ENCODE data around the gene PPP3R2.

Gene PPP3R2

GRCh38 chr9:101594796-101595195 lies at the start of gene PPP3R2:
PPP3R2 (minus strand) TSS chr9:101594969; CDS start chr9:101594921, 48 bp downstream.
- Histone ChIP-seq H3K9ac (ENCODE audit: low read depth, low read length) (no peak within 1 kb of the TSS), H3K36me3 (ENCODE audit: control insufficient read depth, insufficient read depth, low read length) (no peaks in the 10 kb centered on the region), H3K4me3 (ENCODE audit: low read depth, low read length) (no peak within 1 kb of the TSS), H3K4me1 (ENCODE audit: control insufficient read depth, insufficient read depth, low read length) (no peaks in the 10 kb centered on the region), H3K27me3 (ENCODE audit: control insufficient read depth, insufficient read depth, low read length) (no peaks in the 10 kb centered on the region), H3K9me3 (ENCODE audit: control insufficient read depth, insufficient read depth, low read length) (no peaks in the 10 kb centered on the region)

- Histone ChIP-seq H3K9me3 (ENCODE audit: control insufficient read depth, insufficient read depth, low read length) (no peaks in the 10 kb centered on the region), H3K4me3 (ENCODE audit: low read depth, low read length) (no peak overlapping the region), H3K36me3 (ENCODE audit: control insufficient read depth, insufficient read depth, low read length) (no peaks in the 10 kb centered on the region), H3K27me3 (ENCODE audit: control insufficient read depth, insufficient read depth, low read length) (no peaks in the 10 kb centered on the region), H3K9ac (ENCODE audit: low read depth, low read length) (no peak overlapping the region), H3K4me1 (ENCODE audit: control insufficient read depth, insufficient read depth, low read length) (no peaks in the 10 kb centered on the region)
These were observed 45.3 kb upstream of the PPP3R2 start for GRCh38 chr9:101639785-101640665.

DNA sequence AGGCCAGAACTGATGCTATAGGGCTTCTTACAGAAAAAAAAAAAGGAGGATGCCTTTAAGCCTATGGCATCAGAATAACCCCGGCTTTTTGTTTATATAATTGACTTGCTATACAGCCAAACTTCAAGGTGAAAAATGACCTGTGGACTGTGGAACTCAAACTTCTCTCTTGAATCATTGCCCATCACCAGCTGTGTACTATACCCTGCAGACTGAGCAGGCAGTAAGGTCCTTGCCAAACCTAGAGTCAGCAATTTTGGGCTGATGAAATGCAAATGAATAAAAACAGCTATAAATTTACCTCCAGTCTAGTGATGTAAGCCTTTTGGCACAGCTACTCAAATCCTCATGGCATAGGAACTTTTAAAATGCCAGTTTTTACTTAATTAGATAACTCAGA lies 44.5 kb upstream of the PPP3R2 start:
- Histone ChIP-seq H3K9me3 (ENCODE audit: control insufficient read depth, insufficient read depth, low read length) (no peaks in the 10 kb centered on the region), H3K4me1 (ENCODE audit: control insufficient read depth, insufficient read depth, low read length) (no peaks in the 10 kb centered on the region), H3K9ac (ENCODE audit: low read depth, low read length) (no peak overlapping the region), H3K4me3 (ENCODE audit: low read depth, low read length) (no peak overlapping the region), H3K36me3 (ENCODE audit: control insufficient read depth, insufficient read depth, low read length) (no peaks in the 10 kb centered on the region), H3K27me3 (ENCODE audit: control insufficient read depth, insufficient read depth, low read length) (no peaks in the 10 kb centered on the region)

DNA sequence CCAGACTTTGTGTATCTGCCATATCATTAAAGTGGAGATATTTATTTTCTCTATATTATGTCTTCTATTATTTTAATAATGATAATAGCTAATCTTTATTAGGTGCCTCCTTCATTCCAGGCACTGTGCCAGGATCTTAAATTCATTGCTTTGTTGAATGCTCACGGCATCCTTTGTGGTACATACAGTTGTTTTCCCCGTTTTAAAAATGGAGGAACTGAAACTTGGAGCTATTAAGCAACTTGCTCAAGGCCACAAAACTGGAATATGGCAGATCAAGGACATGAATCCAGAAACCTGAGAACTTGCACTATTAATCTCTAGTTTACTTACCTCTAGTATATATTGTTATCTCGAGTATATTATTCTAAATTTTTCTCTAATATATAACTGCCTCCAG lies 41.5 kb upstream of the PPP3R2 start:
- Histone ChIP-seq H3K4me1 (ENCODE audit: control insufficient read depth, insufficient read depth, low read length) (no peaks in the 10 kb centered on the region), H3K27me3 (ENCODE audit: control insufficient read depth, insufficient read depth, low read length) (no peaks in the 10 kb centered on the region), H3K36me3 (ENCODE audit: control insufficient read depth, insufficient read depth, low read length) (no peaks in the 10 kb centered on the region), H3K4me3 (ENCODE audit: low read depth, low read length) (no peak overlapping the region), H3K9me3 (ENCODE audit: control insufficient read depth, insufficient read depth, low read length) (no peaks in the 10 kb centered on the region), H3K9ac (ENCODE audit: low read depth, low read length) (no peak overlapping the region)

GRCh38 chr9:101635473-101635872 lies 40.7 kb upstream of the PPP3R2 start:
- H3K9ac ChIP-seq (ENCODE audit: low read depth, low read length), result no peak overlapping the region
- H3K9me3 ChIP-seq (ENCODE audit: control insufficient read depth, insufficient read depth, low read length), result no peaks in the 10 kb centered on the region
- H3K4me3 ChIP-seq (ENCODE audit: low read depth, low read length), result no peak overlapping the region
- H3K36me3 ChIP-seq (ENCODE audit: control insufficient read depth, insufficient read depth, low read length), result no peaks in the 10 kb centered on the region
- no peaks in the 10 kb centered on the region for H3K4me1 ChIP-seq (ENCODE audit: control insufficient read depth, insufficient read depth, low read length)
- no peaks in the 10 kb centered on the region for H3K27me3 ChIP-seq (ENCODE audit: control insufficient read depth, insufficient read depth, low read length)

DNA sequence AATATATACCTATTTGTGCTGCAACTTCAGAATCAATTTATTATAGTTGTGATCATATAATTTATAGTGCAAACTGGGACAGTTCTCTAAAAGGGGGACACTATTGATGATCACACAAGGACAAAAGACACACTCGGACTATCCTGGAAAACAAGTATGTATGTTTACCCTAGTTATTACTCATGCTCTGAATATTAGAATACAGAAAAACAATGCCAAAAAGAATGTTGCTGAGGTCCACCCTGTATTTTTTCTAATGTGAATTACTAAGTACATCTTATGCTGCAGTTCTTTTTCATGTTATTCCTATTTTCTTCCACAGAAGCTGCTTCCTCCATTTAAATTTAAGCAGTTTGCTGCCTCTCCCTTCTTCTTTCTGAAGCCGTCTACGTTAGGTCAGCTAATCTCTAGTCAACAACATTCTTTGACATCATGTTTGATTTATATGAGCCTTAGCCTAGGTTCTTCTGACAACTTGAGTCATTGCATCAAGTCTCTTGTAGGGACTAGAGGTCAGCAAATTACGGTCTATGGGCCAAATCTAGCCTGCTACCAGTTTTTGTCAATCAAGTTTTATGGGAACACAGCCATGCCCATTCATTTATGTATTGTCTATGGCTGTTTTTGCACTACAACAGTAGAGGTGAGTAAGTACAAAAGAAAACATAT lies 40.1 kb upstream of the PPP3R2 start:
- Histone ChIP-seq H3K9ac (ENCODE audit: low read depth, low read length) (no peak overlapping the region), H3K9me3 (ENCODE audit: control insufficient read depth, insufficient read depth, low read length) (no peaks in the 10 kb centered on the region), H3K4me3 (ENCODE audit: low read depth, low read length) (no peak overlapping the region), H3K4me1 (ENCODE audit: control insufficient read depth, insufficient read depth, low read length) (no peaks in the 10 kb centered on the region), H3K36me3 (ENCODE audit: control insufficient read depth, insufficient read depth, low read length) (no peaks in the 10 kb centered on the region), H3K27me3 (ENCODE audit: control insufficient read depth, insufficient read depth, low read length) (no peaks in the 10 kb centered on the region)

GRCh38 chr9:101632611-101633010 lies 37.8 kb upstream of the PPP3R2 start:
- Histone ChIP-seq H3K4me3 (ENCODE audit: low read depth, low read length) (no peak overlapping the region), H3K9ac (ENCODE audit: low read depth, low read length) (no peak overlapping the region), H3K36me3 (ENCODE audit: control insufficient read depth, insufficient read depth, low read length) (no peaks in the 10 kb centered on the region), H3K9me3 (ENCODE audit: control insufficient read depth, insufficient read depth, low read length) (no peaks in the 10 kb centered on the region), H3K27me3 (ENCODE audit: control insufficient read depth, insufficient read depth, low read length) (no peaks in the 10 kb centered on the region), H3K4me1 (ENCODE audit: control insufficient read depth, insufficient read depth, low read length) (no peaks in the 10 kb centered on the region)

- Histone ChIP-seq H3K9me3 (ENCODE audit: control insufficient read depth, insufficient read depth, low read length) (no peaks in the 10 kb centered on the region), H3K27me3 (ENCODE audit: control insufficient read depth, insufficient read depth, low read length) (no peaks in the 10 kb centered on the region), H3K9ac (ENCODE audit: low read depth, low read length) (no peak overlapping the region), H3K4me1 (ENCODE audit: control insufficient read depth, insufficient read depth, low read length) (no peaks in the 10 kb centered on the region), H3K36me3 (ENCODE audit: control insufficient read depth, insufficient read depth, low read length) (no peaks in the 10 kb centered on the region), H3K4me3 (ENCODE audit: low read depth, low read length) (no peak overlapping the region)
These were observed 37.1 kb upstream of the PPP3R2 start for GRCh38 chr9:101631892-101632291.

DNA sequence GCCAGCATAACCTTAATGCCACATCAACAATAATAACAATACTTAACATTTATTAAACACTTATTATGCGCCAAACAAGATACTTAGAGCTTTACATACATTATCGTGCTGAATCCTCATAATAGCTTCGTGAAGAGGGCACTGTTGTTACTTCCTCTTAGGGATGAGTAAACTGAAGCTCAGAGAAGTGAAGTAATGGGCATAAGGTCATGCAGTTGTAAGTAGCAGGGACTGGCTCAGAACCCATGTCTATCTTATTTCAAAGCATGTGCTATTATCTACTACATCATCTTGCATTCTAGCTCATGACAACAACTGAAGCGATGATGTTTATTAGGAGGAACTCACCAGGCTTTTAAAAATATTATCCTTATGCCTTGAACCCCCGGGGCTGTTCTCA lies 34.9 kb upstream of the PPP3R2 start:
- Histone ChIP-seq H3K4me3 (ENCODE audit: low read depth, low read length) (no peak overlapping the region), H3K4me1 (ENCODE audit: control insufficient read depth, insufficient read depth, low read length) (no peaks in the 10 kb centered on the region), H3K9ac (ENCODE audit: low read depth, low read length) (no peak overlapping the region), H3K27me3 (ENCODE audit: control insufficient read depth, insufficient read depth, low read length) (no peaks in the 10 kb centered on the region), H3K9me3 (ENCODE audit: control insufficient read depth, insufficient read depth, low read length) (no peaks in the 10 kb centered on the region), H3K36me3 (ENCODE audit: control insufficient read depth, insufficient read depth, low read length) (no peaks in the 10 kb centered on the region)

DNA sequence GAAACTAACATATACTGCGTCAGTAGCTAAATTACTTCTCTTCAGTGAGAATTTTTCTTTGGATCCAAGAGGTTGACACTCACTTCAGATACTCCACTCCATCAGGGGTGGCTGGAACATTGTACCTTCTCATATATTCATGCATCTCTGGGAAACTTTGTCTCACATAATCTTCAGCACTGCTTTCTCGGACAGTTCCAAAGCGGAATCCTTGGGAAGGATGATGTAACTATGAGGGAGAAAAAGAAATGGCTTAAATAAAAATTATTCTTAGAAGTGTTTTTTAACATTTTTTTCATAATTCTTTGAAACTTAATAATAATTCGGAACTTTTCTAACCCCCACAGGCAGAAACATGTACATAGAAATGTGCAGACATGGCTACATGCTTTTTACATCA lies 33.4 kb upstream of the PPP3R2 start:
- no peak overlapping the region for H3K9ac ChIP-seq (ENCODE audit: low read depth, low read length)
- H3K9me3 ChIP-seq (ENCODE audit: control insufficient read depth, insufficient read depth, low read length), result no peaks in the 10 kb centered on the region
- H3K36me3 ChIP-seq (ENCODE audit: control insufficient read depth, insufficient read depth, low read length), result no peaks in the 10 kb centered on the region
- no peak overlapping the region for H3K4me3 ChIP-seq (ENCODE audit: low read depth, low read length)
- H3K27me3 ChIP-seq (ENCODE audit: control insufficient read depth, insufficient read depth, low read length), result no peaks in the 10 kb centered on the region
- no peaks in the 10 kb centered on the region for H3K4me1 ChIP-seq (ENCODE audit: control insufficient read depth, insufficient read depth, low read length)

GRCh38 chr9:101626295-101626694 lies 31.5 kb upstream of the PPP3R2 start:
- Histone ChIP-seq H3K9ac (ENCODE audit: low read depth, low read length) (no peak overlapping the region), H3K27me3 (ENCODE audit: control insufficient read depth, insufficient read depth, low read length) (no peaks in the 10 kb centered on the region), H3K4me3 (ENCODE audit: low read depth, low read length) (no peak overlapping the region), H3K36me3 (ENCODE audit: control insufficient read depth, insufficient read depth, low read length) (no peaks in the 10 kb centered on the region), H3K9me3 (ENCODE audit: control insufficient read depth, insufficient read depth, low read length) (no peaks in the 10 kb centered on the region), H3K4me1 (ENCODE audit: control insufficient read depth, insufficient read depth, low read length) (no peaks in the 10 kb centered on the region)

- no peak overlapping the region for H3K9ac ChIP-seq (ENCODE audit: low read depth, low read length)
- H3K4me3 ChIP-seq (ENCODE audit: low read depth, low read length), result no peak overlapping the region
- no peaks in the 10 kb centered on the region for H3K36me3 ChIP-seq (ENCODE audit: control insufficient read depth, insufficient read depth, low read length)
- H3K9me3 ChIP-seq (ENCODE audit: control insufficient read depth, insufficient read depth, low read length), result no peaks in the 10 kb centered on the region
- no peaks in the 10 kb centered on the region for H3K27me3 ChIP-seq (ENCODE audit: control insufficient read depth, insufficient read depth, low read length)
- no peaks in the 10 kb centered on the region for H3K4me1 ChIP-seq (ENCODE audit: control insufficient read depth, insufficient read depth, low read length)
These were observed 31.1 kb upstream of the PPP3R2 start for GRCh38 chr9:101625876-101626275.
